ENCODE measurements around the gene KIF1B.
"Not testable (repeated sequence)": the region's sequence is repeated elsewhere in the genome, so short reads cannot be mapped to it uniquely, and the experiment has no call there.

The KIF1B gene

GRCh38 chr1:10189659-10190058 is 20.7 kb upstream of the KIF1B start:
- DNase-seq (ENCODE audit: insufficient read length, low spot score) (no peak), FAIRE-seq (peak; percentile 76)
- TF ChIP-seq POU2F2 (IDR thresholded peaks at IDR 0.05; ENCODE audit: low read depth, low read length): no peak
- peak; percentile 29; the same call in 1 of the 2 replicates for TF ChIP-seq SPI1 (IDR thresholded peaks at IDR 0.05; ENCODE audit: low read depth, low read length)
- no peak for TF ChIP-seq POLR2A (IDR thresholded peaks at IDR 0.05; ENCODE audit: low read depth, low read length)

GRCh38 chr1:10192263-10192662 is 18.1 kb upstream of the KIF1B start:
- DNase-seq (ENCODE audit: insufficient read length, low spot score) (no peak), FAIRE-seq (no peak)
- TF ChIP-seq SPI1 (IDR thresholded peaks at IDR 0.05; ENCODE audit: low read depth, low read length) (no peak), TAF1 (IDR thresholded peaks at IDR 0.05; ENCODE audit: low read depth, low read length) (no peak), POLR2A (IDR thresholded peaks at IDR 0.05; ENCODE audit: low read depth, low read length) (no peak), POU2F2 (IDR thresholded peaks at IDR 0.05; ENCODE audit: low read depth, low read length) (no peak), PAX5 (IDR thresholded peaks at IDR 0.05; ENCODE audit: insufficient read depth, low read length, severe bottlenecking) (no peak), POLR2AphosphoS5 (IDR thresholded peaks at IDR 0.05; ENCODE audit: low read depth, low read length) (no peak)

GRCh38 chr1:10193288-10193687 is 17.1 kb upstream of the KIF1B start:
- no peak for TF ChIP-seq PAX5 (IDR thresholded peaks at IDR 0.05; ENCODE audit: insufficient read depth, low read length, severe bottlenecking)
- no peak for TF ChIP-seq POLR2AphosphoS5 (IDR thresholded peaks at IDR 0.05; ENCODE audit: low read depth, low read length)
- no peak for TF ChIP-seq POLR2A (IDR thresholded peaks at IDR 0.05; ENCODE audit: low read depth, low read length)
- TF ChIP-seq TAF1 (IDR thresholded peaks at IDR 0.05; ENCODE audit: low read depth, low read length): no peak
- FAIRE-seq (no peak), DNase-seq (ENCODE audit: insufficient read length, low spot score) (no peak)

GRCh38 chr1:10195570-10195969 is 14.8 kb upstream of the KIF1B start:
- no peak for TF ChIP-seq POLR2A (IDR thresholded peaks at IDR 0.05; ENCODE audit: low read depth, low read length)
- no peak for TF ChIP-seq PAX5 (IDR thresholded peaks at IDR 0.05; ENCODE audit: insufficient read depth, low read length, severe bottlenecking)
- TF ChIP-seq SPI1 (IDR thresholded peaks at IDR 0.05; ENCODE audit: low read depth, low read length): no peak
- no peak for TF ChIP-seq POLR2AphosphoS5 (IDR thresholded peaks at IDR 0.05; ENCODE audit: low read depth, low read length)
- TF ChIP-seq POU2F2 (IDR thresholded peaks at IDR 0.05; ENCODE audit: low read depth, low read length): no peak
- no peak for TF ChIP-seq TAF1 (IDR thresholded peaks at IDR 0.05; ENCODE audit: low read depth, low read length)
- DNase-seq (ENCODE audit: insufficient read length, low spot score) (no peak), FAIRE-seq (peak; percentile 13)

- no peak for FAIRE-seq
- TF ChIP-seq POLR2A (IDR thresholded peaks at IDR 0.05; ENCODE audit: low read depth, low read length): no peak
- no peak for TF ChIP-seq SPI1 (IDR thresholded peaks at IDR 0.05; ENCODE audit: low read depth, low read length)
- TF ChIP-seq PAX5 (IDR thresholded peaks at IDR 0.05; ENCODE audit: insufficient read depth, low read length, severe bottlenecking): no peak
- no peak for TF ChIP-seq POU2F2 (IDR thresholded peaks at IDR 0.05; ENCODE audit: low read depth, low read length)
- TF ChIP-seq TAF1 (IDR thresholded peaks at IDR 0.05; ENCODE audit: low read depth, low read length): no peak
- no peak for TF ChIP-seq POLR2AphosphoS5 (IDR thresholded peaks at IDR 0.05; ENCODE audit: low read depth, low read length)
Observed at GRCh38 chr1:10196976-10197375, 13.4 kb upstream of the KIF1B start.

GRCh38 chr1:10200620-10201019 is 9.8 kb upstream of the KIF1B start:
- DNase-seq (ENCODE audit: insufficient read length, low spot score): no peak
- FAIRE-seq: no peak
- TF ChIP-seq PAX5 (IDR thresholded peaks at IDR 0.05; ENCODE audit: insufficient read depth, low read length, severe bottlenecking) (no peak), POU2F2 (IDR thresholded peaks at IDR 0.05; ENCODE audit: low read depth, low read length) (no peak), POLR2AphosphoS5 (IDR thresholded peaks at IDR 0.05; ENCODE audit: low read depth, low read length) (no peak), POLR2A (IDR thresholded peaks at IDR 0.05; ENCODE audit: low read depth, low read length) (no peak), TAF1 (IDR thresholded peaks at IDR 0.05; ENCODE audit: low read depth, low read length) (no peak), SPI1 (IDR thresholded peaks at IDR 0.05; ENCODE audit: low read depth, low read length) (no peak)

More at GRCh38 chr1:10196976-10197375, 13.4 kb upstream of the KIF1B start:
- no peak for DNase-seq (ENCODE audit: insufficient read length, low spot score)

- FAIRE-seq (no peak), DNase-seq (ENCODE audit: insufficient read length, low spot score) (no peak)
- TF ChIP-seq TAF1 (IDR thresholded peaks at IDR 0.05; ENCODE audit: low read depth, low read length): no peak
- TF ChIP-seq POLR2A (IDR thresholded peaks at IDR 0.05; ENCODE audit: low read depth, low read length): no peak
- no peak for TF ChIP-seq SPI1 (IDR thresholded peaks at IDR 0.05; ENCODE audit: low read depth, low read length)
- no peak for TF ChIP-seq PAX5 (IDR thresholded peaks at IDR 0.05; ENCODE audit: insufficient read depth, low read length, severe bottlenecking)
- TF ChIP-seq POU2F2 (IDR thresholded peaks at IDR 0.05; ENCODE audit: low read depth, low read length): no peak
- no peak for TF ChIP-seq POLR2AphosphoS5 (IDR thresholded peaks at IDR 0.05; ENCODE audit: low read depth, low read length)
Observed at GRCh38 chr1:10204003-10204642, 6.2 kb upstream of the KIF1B start.

GRCh38 chr1:10205206-10205605 is 5.2 kb upstream of the KIF1B start:
- not testable (repeated sequence) for DNase-seq (ENCODE audit: insufficient read length, low spot score); FAIRE-seq

- DNase-seq (ENCODE audit: insufficient read length, low spot score): no peak
- TF ChIP-seq POLR2AphosphoS5 (IDR thresholded peaks at IDR 0.05; ENCODE audit: low read depth, low read length) (no peak), SPI1 (IDR thresholded peaks at IDR 0.05; ENCODE audit: low read depth, low read length) (no peak), TAF1 (IDR thresholded peaks at IDR 0.05; ENCODE audit: low read depth, low read length) (no peak)
- FAIRE-seq: no peak
Observed at GRCh38 chr1:10207810-10208209, 2.6 kb upstream of the KIF1B start.

- FAIRE-seq (no peak), DNase-seq (ENCODE audit: insufficient read length, low spot score) (no peak)
- peak; percentile 59 for TF ChIP-seq SPI1 (IDR thresholded peaks at IDR 0.05; ENCODE audit: low read depth, low read length)
- no peak for TF ChIP-seq TAF1 (IDR thresholded peaks at IDR 0.05; ENCODE audit: low read depth, low read length)
Observed at GRCh38 chr1:10208537-10208936, 1.8 kb upstream of the KIF1B start.

- TF ChIP-seq SPI1 (IDR thresholded peaks at IDR 0.05; ENCODE audit: low read depth, low read length) (no peak), POLR2AphosphoS5 (IDR thresholded peaks at IDR 0.05; ENCODE audit: low read depth, low read length) (no peak), POLR2A (IDR thresholded peaks at IDR 0.05; ENCODE audit: low read depth, low read length) (no peak), POU2F2 (IDR thresholded peaks at IDR 0.05; ENCODE audit: low read depth, low read length) (no peak)
- DNase-seq (ENCODE audit: insufficient read length, low spot score) (no peak), FAIRE-seq (no peak)
Observed at GRCh38 chr1:10209590-10209904, 823 bp upstream of the KIF1B start.
